Inflammatory macrophage (primary cell): ENCODE measurements around the gene GAB2.
"Not testable (repeated sequence)": the region's sequence is repeated elsewhere in the genome, so short reads cannot be mapped to it uniquely, and the experiment has no call there.

ENCODE experiments used
- DNase-seq, 2 donors: peaks; one replicate each; pipeline ENCODE4 v3.0.0-alpha.2; 2020 to 2022

The GAB2 gene

DNA sequence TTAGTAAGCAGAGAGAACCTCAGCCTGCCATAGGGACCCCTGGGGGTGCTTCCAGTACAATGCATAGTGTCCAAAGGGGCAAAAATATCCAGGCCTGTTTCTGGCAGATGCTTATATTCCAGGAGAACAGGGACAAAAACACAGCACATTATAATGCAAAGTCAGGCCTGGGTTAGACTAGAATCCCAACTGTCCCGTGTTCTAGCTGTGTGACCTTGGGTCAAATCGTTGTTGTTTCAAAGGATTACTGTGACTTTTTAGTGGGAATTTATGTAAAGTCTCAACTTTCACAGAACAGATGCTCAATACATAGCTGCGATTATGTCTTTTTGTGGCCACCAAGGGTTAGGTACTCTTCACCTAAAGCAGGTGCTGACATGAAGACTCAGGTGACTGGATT is 142.9 kb downstream of the GAB2 start:
- no peak for DNase-seq

GRCh38 chr11:78272625-78273269 is 144.9 kb downstream of the GAB2 start:
- DNase-seq = not testable (repeated sequence)

GRCh38 chr11:78271801-78272200 is 145.8 kb downstream of the GAB2 start:
- not testable (repeated sequence) for DNase-seq

DNA sequence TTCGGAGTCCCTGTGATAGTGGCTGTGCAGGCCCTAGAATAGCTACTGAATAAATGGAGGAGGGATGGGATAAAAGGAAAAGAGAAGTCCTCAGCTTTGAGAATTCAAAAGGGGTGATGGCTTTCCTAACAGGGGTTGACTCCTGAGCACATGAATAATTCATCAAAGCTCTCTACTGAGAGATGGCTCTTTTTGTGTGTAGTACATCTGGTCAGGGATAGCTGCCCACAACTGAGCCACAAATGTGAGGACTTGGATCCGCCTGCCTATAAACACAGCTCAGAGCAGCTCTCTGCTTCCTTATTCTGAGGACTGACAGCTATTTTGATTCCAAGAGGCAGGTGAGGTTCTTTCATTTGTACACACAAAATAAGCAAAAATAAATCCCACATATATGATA is 146.6 kb downstream of the GAB2 start:
- no peak for DNase-seq

- DNase-seq = no peak
Measured at GRCh38 chr11:78269806-78270205, 147.8 kb downstream of the GAB2 start.

DNA sequence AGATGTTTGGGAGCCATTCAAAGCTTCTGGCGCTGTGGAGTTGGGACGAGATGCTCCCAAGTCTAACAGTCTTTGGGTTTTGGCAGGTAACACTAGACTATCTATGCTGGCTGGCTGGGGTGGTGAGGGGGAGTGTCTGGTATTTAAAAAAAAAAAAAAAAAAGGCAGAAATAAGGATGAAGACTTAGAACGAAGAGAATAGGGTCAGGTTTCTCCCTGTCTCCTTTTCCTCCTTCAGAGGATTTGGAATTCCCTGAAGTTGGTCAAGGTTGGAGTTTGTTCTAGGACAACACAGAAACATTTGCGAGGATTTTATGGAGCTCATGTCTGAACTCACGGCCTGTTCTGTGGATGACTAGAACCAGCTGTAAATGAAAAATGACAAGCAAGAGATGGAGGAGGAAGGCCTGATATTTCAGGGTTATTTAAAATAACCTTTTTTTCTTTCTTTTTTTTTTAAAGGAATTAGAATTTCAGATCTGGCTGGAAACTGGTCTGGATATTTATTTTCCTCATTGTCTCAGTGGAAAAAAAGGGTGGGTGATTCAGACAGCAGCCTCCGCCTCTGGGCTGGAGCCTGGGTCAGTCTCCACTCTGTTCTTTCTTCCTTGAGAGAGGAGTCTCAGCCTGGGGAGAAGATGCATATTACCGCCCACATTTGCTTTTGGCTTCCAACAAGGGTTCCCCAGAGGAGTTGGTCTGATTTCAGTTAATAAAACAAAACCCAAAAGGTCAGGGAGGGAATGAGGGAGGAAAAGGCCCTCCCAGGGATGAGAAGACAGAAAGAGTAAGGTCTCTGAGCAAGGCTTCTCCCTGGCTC is 148.8 kb downstream of the GAB2 start:
- DNase-seq = no peak

GRCh38 chr11:78266451-78266850 is 151.2 kb downstream of the GAB2 start:
- no peak for DNase-seq

DNA sequence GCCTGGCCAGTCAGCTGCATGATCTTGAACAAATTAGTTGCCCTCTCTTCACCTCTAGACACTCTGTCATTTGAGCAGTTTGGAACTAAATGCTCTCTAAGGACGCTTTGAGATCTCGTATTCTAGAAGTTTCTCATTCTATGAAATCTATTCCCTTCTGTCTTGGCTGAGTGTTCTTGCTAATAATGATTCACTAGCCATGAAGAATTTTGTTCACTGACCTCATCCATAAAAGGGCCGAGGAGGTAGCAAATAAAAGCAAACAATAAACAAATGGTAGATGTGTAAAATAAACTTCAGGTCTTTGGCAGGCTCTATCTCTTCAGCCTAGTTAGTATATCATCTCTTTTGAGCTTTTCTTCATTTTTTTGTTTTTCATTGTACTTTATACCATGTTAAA is 152.3 kb downstream of the GAB2 start:
- DNase-seq = no peak

- no peak for DNase-seq
Measured at GRCh38 chr11:78262691-78263090, 154.9 kb downstream of the GAB2 start.

GRCh38 chr11:78262238-78262637 is 155.4 kb downstream of the GAB2 start:
- no peak for DNase-seq

GRCh38 chr11:78261828-78262227 is 155.8 kb downstream of the GAB2 start:
- DNase-seq = no peak

DNA sequence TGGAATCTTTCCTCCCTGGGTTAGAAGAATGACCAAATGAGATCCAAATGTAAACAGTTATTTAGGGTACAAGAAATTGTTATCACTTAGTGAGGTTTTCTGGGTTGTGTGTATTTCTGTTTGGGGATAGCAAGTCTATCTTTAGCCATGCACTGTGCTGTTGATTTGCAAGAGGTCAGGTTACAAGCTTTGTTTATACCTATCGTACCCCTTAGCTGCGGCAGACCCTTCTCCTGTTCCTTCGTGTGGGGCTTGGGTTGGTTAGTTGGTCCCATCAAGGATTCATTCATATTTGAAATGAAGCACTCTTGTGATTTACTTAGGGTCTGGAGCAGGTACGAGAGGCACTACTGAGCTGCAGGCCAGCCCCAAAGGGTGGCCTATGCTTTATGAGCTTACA is 156.3 kb downstream of the GAB2 start:
- DNase-seq = no peak

DNA sequence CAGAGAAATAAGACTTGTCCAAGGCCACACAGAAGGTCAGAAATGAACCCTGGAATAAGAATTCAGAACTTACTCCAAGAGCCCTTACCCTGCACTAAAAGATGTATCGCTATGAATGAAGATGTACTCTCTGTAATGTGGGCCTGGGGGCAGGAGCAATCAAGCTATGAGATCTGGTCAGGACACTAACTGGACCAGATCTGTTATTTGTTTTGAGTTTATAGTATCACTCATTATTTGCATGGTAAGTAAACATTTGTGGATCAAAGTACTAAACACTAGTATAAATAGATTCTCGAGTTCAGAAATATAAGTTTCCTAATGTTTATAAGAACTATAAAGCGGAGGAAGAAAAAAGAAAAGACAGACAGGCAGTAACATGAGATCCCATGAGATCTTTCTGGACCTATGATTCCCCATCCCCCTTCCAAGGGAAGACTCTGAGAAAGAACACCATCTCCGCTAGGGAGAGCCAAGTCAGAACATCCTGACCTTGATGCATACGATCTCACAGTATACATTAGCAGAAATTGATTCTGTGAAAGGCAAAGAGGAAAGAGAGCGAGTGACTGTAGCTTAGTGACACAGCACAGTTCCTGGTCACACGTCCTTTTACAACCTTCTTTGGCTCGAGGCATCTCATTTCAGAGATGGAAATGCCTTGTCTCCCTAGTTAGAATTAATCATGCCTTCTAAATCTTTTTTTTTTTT is 157.7 kb downstream of the GAB2 start:
- DNase-seq = no peak

DNA sequence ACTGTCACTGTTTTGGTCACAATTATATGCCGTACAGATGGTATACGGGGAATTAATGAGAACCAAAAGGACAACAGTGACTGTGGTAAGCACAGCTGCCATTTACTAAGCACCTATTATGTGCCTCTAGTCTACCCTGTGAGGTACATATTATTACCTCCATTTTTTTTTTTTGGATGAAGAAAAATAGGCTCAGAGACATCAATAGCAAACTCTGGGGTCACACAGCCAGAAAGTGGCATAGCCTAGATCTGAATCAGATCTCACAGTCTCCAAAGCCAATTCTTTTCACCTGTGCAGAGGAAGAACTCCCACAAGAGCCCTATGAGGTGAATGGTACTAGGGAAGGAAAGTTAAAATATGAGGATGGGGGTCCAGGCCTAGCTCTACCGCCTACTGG is 160.0 kb downstream of the GAB2 start:
- DNase-seq = no peak

- DNase-seq = no peak
Measured at GRCh38 chr11:78256962-78257361, 160.7 kb downstream of the GAB2 start.

- DNase-seq = no peak
Measured at GRCh38 chr11:78255919-78256318, 161.7 kb downstream of the GAB2 start.

DNA sequence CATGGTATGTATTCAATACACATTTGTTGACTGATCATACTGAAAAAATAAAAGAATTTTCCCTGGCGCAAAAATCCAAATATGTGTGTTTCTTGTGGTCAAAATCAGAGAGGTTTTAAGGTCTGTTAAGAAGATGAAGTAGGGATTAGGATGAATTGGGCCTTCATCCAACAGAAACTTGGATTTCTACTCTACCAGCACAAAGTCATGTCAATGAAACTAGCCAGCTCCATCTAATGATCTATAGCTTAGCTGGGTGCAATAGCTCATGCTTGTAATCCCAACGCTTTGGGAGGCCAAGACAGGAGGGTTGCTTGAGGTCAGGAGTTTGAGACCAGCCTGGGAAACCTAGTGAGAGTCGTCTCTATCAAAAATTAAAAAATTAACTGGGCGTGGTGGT is 163.4 kb downstream of the GAB2 start:
- DNase-seq = no peak

DNA sequence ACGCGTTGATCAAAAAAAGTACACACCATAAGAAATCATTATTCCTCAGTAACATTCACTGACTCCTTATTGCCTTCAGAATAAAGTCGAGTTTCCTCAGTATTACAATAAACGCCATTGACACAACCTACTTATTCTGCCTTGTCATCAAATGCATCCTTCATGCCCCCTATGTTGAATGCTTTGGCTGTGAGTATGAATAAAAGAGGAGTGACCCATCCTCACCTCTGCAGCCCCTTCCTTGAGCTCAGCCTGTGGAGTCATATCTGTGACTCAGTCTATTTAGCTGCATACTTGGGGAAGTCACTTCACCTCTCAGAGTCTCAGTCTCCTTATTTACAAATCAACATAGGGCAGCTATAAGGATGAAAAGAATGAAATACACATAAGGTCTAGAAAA is 163.8 kb downstream of the GAB2 start:
- DNase-seq = no peak

DNA sequence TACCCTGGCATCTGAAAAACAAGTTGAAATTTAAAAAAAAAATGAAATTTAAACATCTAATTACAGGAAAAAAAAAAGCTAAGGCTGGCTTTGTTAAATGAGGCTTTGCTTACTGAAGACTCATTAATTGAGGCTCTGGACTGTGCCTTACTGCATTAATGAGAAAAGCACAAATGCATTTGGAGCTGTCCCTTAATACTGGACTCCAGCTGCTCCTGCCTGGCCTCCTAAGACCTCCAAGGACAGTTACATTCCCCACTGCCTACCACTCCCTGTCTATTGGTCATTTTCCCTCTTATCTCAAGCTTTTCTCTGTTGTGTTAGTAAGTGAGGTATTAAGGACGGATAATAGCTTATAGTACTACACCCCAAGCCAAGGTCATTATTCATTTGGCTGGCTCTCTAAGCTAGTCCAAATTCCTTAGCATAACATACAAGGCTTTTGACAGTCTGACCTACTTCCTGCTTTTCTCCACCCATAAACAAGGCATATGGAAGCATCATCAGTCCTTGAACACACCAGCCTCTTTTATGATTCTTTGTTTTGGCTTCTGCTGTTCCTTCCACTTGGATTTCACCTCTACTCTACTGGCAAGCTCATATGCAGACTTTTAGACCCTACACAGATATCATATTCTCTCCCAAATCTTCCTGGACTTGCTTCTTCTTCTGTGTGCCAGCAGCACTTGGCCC is 166.4 kb downstream of the GAB2 start:
- no peak for DNase-seq

DNA sequence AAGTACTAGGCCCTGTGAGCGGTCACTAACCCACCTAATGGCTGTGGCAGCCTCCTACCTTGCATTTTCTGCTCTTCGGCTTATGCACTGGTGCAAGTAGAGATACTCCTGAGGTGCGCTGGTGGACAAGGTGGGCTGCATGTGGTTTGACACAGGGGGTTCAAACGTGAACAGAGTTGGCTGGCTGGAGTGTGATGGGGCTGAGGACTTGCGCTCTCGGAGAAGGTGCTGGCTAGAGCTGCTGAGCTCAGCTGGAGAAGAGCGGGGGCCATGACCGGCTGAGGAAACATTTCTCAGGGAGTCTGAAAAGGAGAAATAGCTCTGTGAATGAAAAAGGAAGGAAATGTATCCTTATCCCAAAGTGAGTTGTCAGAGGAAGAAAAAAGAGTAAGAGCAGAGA is 167.5 kb downstream of the GAB2 start:
- DNase-seq = no peak

DNA sequence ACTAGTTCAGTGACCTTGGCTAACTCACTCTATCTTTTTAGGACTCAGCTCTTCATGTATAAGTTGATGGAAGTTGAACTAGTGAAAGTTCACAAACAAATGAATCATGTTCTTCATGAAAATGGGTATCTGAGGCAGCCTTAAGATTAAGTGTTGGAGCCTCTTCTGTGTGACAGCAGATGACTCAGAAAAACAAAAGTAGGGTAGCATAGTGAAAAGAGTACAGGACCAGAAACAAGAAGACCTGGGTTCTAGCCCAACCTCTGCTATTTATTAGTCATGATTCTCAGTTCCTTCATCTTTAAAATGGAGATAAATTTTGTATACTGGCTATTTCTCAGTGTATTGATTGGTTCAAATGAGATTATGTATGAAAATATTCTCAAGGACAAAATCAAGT is 168.7 kb downstream of the GAB2 start:
- no peak for DNase-seq

GRCh38 chr11:78248191-78248590 is 169.4 kb downstream of the GAB2 start:
- no peak for DNase-seq
